ENCODE measurements around the gene UNC45B.
"Not testable (repeated sequence)": the region's sequence is repeated elsewhere in the genome, so short reads cannot be mapped to it uniquely, and the experiment has no call there.

UNC45B gene

GRCh38 chr17:35144840-35145239, 2.8 kb upstream of the UNC45B start:
- no peak for DNase-seq (ENCODE audit: extremely low spot score)
- TF ChIP-seq PKNOX1 (IDR thresholded peaks at IDR 0.05): no peak
- no peak for TF ChIP-seq NFRKB (IDR thresholded peaks at IDR 0.05)
- no peak for TF ChIP-seq ZNF384 (IDR thresholded peaks at IDR 0.05)
- TF ChIP-seq L3MBTL2 (conservative IDR thresholded peaks at IDR 0.05): no peak
- no peak for TF ChIP-seq CTBP1 (IDR thresholded peaks at IDR 0.05; ENCODE audit: borderline replicate concordance)
- TF ChIP-seq BHLHE40 (IDR thresholded peaks at IDR 0.05; ENCODE audit: borderline replicate concordance): no peak
- no peak for TF ChIP-seq ARNT (IDR thresholded peaks at IDR 0.05)
- TF ChIP-seq FOXA1 (IDR thresholded peaks at IDR 0.05): no peak
- TF ChIP-seq LEF1 (IDR thresholded peaks at IDR 0.05; ENCODE audit: borderline replicate concordance): no peak
- TF ChIP-seq SP1 (IDR thresholded peaks at IDR 0.05): no peak
- TF ChIP-seq SUZ12 (IDR thresholded peaks at IDR 0.05): no peak
- no peak for TF ChIP-seq ELF4 (IDR thresholded peaks at IDR 0.05)
- no peak for TF ChIP-seq TARDBP (IDR thresholded peaks at IDR 0.05)
- TF ChIP-seq FOXM1 (IDR thresholded peaks at IDR 0.05; ENCODE audit: borderline replicate concordance): no peak
- no peak for TF ChIP-seq HDGF (IDR thresholded peaks at IDR 0.05; ENCODE audit: borderline replicate concordance)
- TF ChIP-seq FOXK2 (IDR thresholded peaks at IDR 0.05): no peak
- POLR2A ChIA-PET: no interaction called here
- CTCF ChIA-PET: interaction anchor here (0.6 kb wide), 1 partner anchor 10 kb away, joined by 3 read pairs; no protein-coding TSS in a partner anchor

- POLR2A ChIA-PET: interaction anchor here (1.1 kb wide), 1 partner anchor 96 kb away, joined by 3 read pairs; the partner anchor contains the start of gene SLFN5
- CTCF ChIA-PET: no interaction called here
- no peak for DNase-seq (ENCODE audit: extremely low spot score)
- TF ChIP-seq NFRKB (IDR thresholded peaks at IDR 0.05) (no peak), L3MBTL2 (conservative IDR thresholded peaks at IDR 0.05) (no peak), ELF4 (IDR thresholded peaks at IDR 0.05) (no peak), ZNF384 (IDR thresholded peaks at IDR 0.05) (no peak), CTBP1 (IDR thresholded peaks at IDR 0.05; ENCODE audit: borderline replicate concordance) (no peak), FOXM1 (IDR thresholded peaks at IDR 0.05; ENCODE audit: borderline replicate concordance) (no peak), HDGF (IDR thresholded peaks at IDR 0.05; ENCODE audit: borderline replicate concordance) (no peak), FOXK2 (IDR thresholded peaks at IDR 0.05) (no peak), FOXA1 (IDR thresholded peaks at IDR 0.05) (no peak), LEF1 (IDR thresholded peaks at IDR 0.05; ENCODE audit: borderline replicate concordance) (no peak), BHLHE40 (IDR thresholded peaks at IDR 0.05; ENCODE audit: borderline replicate concordance) (no peak), SP1 (IDR thresholded peaks at IDR 0.05) (no peak)
These were observed 1.3 kb upstream of the UNC45B start for GRCh38 chr17:35146214-35146833.

- no peak for DNase-seq (ENCODE audit: extremely low spot score)
- ChIA-PET CTCF (interaction anchor here (0.6 kb wide), 1 partner anchor 171 kb away, joined by 8 read pairs; no protein-coding TSS in a partner anchor), POLR2A (interaction anchor here (1.4 kb wide), 1 partner anchor 29 kb away, joined by 4 read pairs; no protein-coding TSS in a partner anchor)
- no peak for TF ChIP-seq FOXK2 (IDR thresholded peaks at IDR 0.05)
- no peak for TF ChIP-seq PKNOX1 (IDR thresholded peaks at IDR 0.05)
- TF ChIP-seq NFRKB (IDR thresholded peaks at IDR 0.05): no peak
- TF ChIP-seq ZNF384 (IDR thresholded peaks at IDR 0.05): no peak
- no peak for TF ChIP-seq LEF1 (IDR thresholded peaks at IDR 0.05; ENCODE audit: borderline replicate concordance)
- no peak for TF ChIP-seq SP1 (IDR thresholded peaks at IDR 0.05)
- no peak for TF ChIP-seq HDGF (IDR thresholded peaks at IDR 0.05; ENCODE audit: borderline replicate concordance)
- TF ChIP-seq ELF4 (IDR thresholded peaks at IDR 0.05): no peak
- no peak for TF ChIP-seq L3MBTL2 (conservative IDR thresholded peaks at IDR 0.05)
These were observed 527 bp downstream of the UNC45B start for GRCh38 chr17:35148144-35148543.

- TF ChIP-seq L3MBTL2 (conservative IDR thresholded peaks at IDR 0.05) (no peak), NFRKB (IDR thresholded peaks at IDR 0.05) (no peak), ZNF384 (IDR thresholded peaks at IDR 0.05) (no peak), HDGF (IDR thresholded peaks at IDR 0.05; ENCODE audit: borderline replicate concordance) (no peak), SUZ12 (IDR thresholded peaks at IDR 0.05) (no peak), SP1 (IDR thresholded peaks at IDR 0.05) (no peak), PKNOX1 (IDR thresholded peaks at IDR 0.05) (no peak), FOXM1 (IDR thresholded peaks at IDR 0.05; ENCODE audit: borderline replicate concordance) (no peak), LEF1 (IDR thresholded peaks at IDR 0.05; ENCODE audit: borderline replicate concordance) (no peak), CTBP1 (IDR thresholded peaks at IDR 0.05; ENCODE audit: borderline replicate concordance) (no peak), ELF4 (IDR thresholded peaks at IDR 0.05) (no peak), FOXA1 (IDR thresholded peaks at IDR 0.05) (no peak), BHLHE40 (IDR thresholded peaks at IDR 0.05; ENCODE audit: borderline replicate concordance) (no peak), FOXK2 (IDR thresholded peaks at IDR 0.05) (no peak), ARNT (IDR thresholded peaks at IDR 0.05) (no peak), TARDBP (IDR thresholded peaks at IDR 0.05) (no peak)
- ChIA-PET POLR2A (interaction anchor here (1.2 kb wide), 1 partner anchor 9 kb away, joined by 3 read pairs; no protein-coding TSS in a partner anchor), CTCF (interaction anchor here (0.8 kb wide), 1 partner anchor 16 kb away, joined by 3 read pairs; no protein-coding TSS in a partner anchor)
- no peak for DNase-seq (ENCODE audit: extremely low spot score)
These were observed 2.3 kb downstream of the UNC45B start for GRCh38 chr17:35149941-35150340.

- DNase-seq (ENCODE audit: extremely low spot score); POLR2A ChIA-PET; CTCF ChIA-PET: not testable (repeated sequence)
These were observed 3.5 kb downstream of the UNC45B start for GRCh38 chr17:35151080-35151479.

Data from HEK293T (cell line).